RWPE1 (cell line): ENCODE measurements around the gene PTPRQ.

Source experiments
- CTCF ChIA-PET: fragments of 350-600 bp; sonication (Branson Sonifier 250); formaldehyde crosslinking; extraction: SDS; loops from one replicate; lab custom pipeline; 2021; lab: Yijun Ruan, JAX
- POLR2A ChIA-PET: fragments of 400-600 bp; formaldehyde crosslinking; extraction: SDS; loops from one replicate; lab custom pipeline; 2020; ENCODE audit warnings: antibody characterized with exemption; ENCODE audit not compliant: low non-redundant PET; lab: Yijun Ruan, JAX
- DNase-seq: peaks from one replicate; pipeline ENCODE4 v3.0.0; 2012; ENCODE audit warnings: low spot score
- H3K27ac ChIP-seq: fragments of 450-650 bp; 2 replicates; pipeline ENCODE4 v1.5.1; 2017
- CTCF ChIP-seq: fragments of 450-650 bp; conservative IDR thresholded peaks from 2 replicates; pipeline ENCODE4 v1.5.1; 2017; ENCODE audit warnings: low read depth, mild to moderate bottlenecking

Gene PTPRQ

GRCh38 chr12:80690513-80690912 lies 246.5 kb downstream of the PTPRQ start:
- ChIA-PET POLR2A (no interaction called here), CTCF (no interaction called here)
- DNase-seq: no peak
- H3K27ac ChIP-seq: no peak overlapping the region
- TF ChIP-seq CTCF: no peak

- CTCF ChIA-PET: no interaction called here
- H3K27ac ChIP-seq: no peak overlapping the region
- POLR2A ChIA-PET: no interaction called here
- no peak for DNase-seq
- TF ChIP-seq CTCF: no peak
Observed at GRCh38 chr12:80692114-80692513, 248.1 kb downstream of the PTPRQ start.

- no peak overlapping the region for H3K27ac ChIP-seq
- ChIA-PET POLR2A (no interaction called here), CTCF (no interaction called here)
- DNase-seq: no peak
- TF ChIP-seq CTCF: no peak
Observed at GRCh38 chr12:80697270-80697887, 253.3 kb downstream of the PTPRQ start.

GRCh38 chr12:80698256-80698655 lies 254.2 kb downstream of the PTPRQ start:
- H3K27ac ChIP-seq: no peak overlapping the region
- no peak for TF ChIP-seq CTCF
- DNase-seq: no peak
- CTCF ChIA-PET: no interaction called here
- POLR2A ChIA-PET: no interaction called here

- no peak overlapping the region for H3K27ac ChIP-seq
- ChIA-PET POLR2A (no interaction called here), CTCF (interaction anchor here (0.8 kb wide), 1 partner anchor 397 kb away, joined by 3 read pairs; no protein-coding TSS in a partner anchor)
- no peak for DNase-seq
- TF ChIP-seq CTCF: no peak
Observed at GRCh38 chr12:80698847-80699542, 255.0 kb downstream of the PTPRQ start.

- no peak overlapping the region for H3K27ac ChIP-seq
- ChIA-PET POLR2A (no interaction called here), CTCF (no interaction called here)
- no peak for DNase-seq
- TF ChIP-seq CTCF: no peak
Observed at GRCh38 chr12:80700327-80700726, 256.3 kb downstream of the PTPRQ start.
